Esophagus squamous epithelium (tissue), 5 donors: ENCODE results near the gene RO60. TPM values are rescaled to one million over a fixed set of nuclear protein-coding genes. Genes with fewer than 3 reads are reported as not detected.

Source experiments
- DNase-seq: peaks from one replicate; lab custom pipeline; 2025; lab: John Stamatoyannopoulos, UW
- H3K27ac ChIP-seq, 4 donors: fragments of 200-600 bp; sonication (generic); one replicate each; pipeline ENCODE4 v1.5.1; 2016 to 2019; ENCODE audit warnings: mild to moderate bottlenecking in 1 of 4
- H3K27me3 ChIP-seq, 4 donors: fragments of 200-600 bp; sonication (generic); 1 replicate in 3 of 4; 2 replicates in 1 of 4; pipeline versions ENCODE4 v1.5.1 to v1.6.0; 2017 to 2021; ENCODE audit warnings: antibody characterized with exemption in 1 of 4
- H3K36me3 ChIP-seq, 3 donors: fragments of 200-600 bp; sonication (generic); one replicate each; pipeline ENCODE4 v1.5.1; 2016 to 2019
- H3K4me1 ChIP-seq, 3 donors: fragments of 200-600 bp; sonication (generic); one replicate each; pipeline ENCODE4 v1.5.1; 2017 to 2019
- H3K4me3 ChIP-seq, 4 donors: fragments of 200-600 bp; sonication (generic); 1 replicate in 3 of 4; 2 replicates in 1 of 4; pipeline ENCODE4 v1.5.1; 2016 to 2019; ENCODE audit warnings: mild to moderate bottlenecking in 2 of 4, moderate library complexity in 1 of 4
- H3K9me3 ChIP-seq, 3 donors: fragments of 200-600 bp; sonication (generic); one replicate each; pipeline ENCODE4 v1.5.1; 2016 to 2019
- POLR2A ChIP-seq, 4 donors: fragments of 450-650 bp; IDR thresholded peaks; one replicate each; pipeline ENCODE4 v1.6.1; 2017; ENCODE audit warnings: antibody characterized with exemption in 4 of 4, mild to moderate bottlenecking in 4 of 4, moderate library complexity in 3 of 4
- WGBS, 2 donors: methylation state at CpG; one replicate each; pipeline ENCODE4 v1.1.5; 2018; 5-methylcytosine and 5-hydroxymethylcytosine counted together
- intact Hi-C: fragments of 100-400 bp; cut with DNase I; formaldehyde crosslinking; loops from one replicate; pipeline ENCODE4 v1.15.0; 2022
- total RNA-seq, 4 donors: library from RNA; depleted of rRNA; stranded (reverse); fragments of >200 nt; gene quantifications; one replicate each; pipeline ENCODE4 v1.1.0, GENCODE V29; 2016
- TF ChIP-seq, protein P1 (sequence below), 6 experiments: fragments of 450-650 bp in 4 of 6; fragments of 200-600 bp in 2 of 6; sonication (generic) in 2 of 6; IDR thresholded peaks; one replicate each; pipeline ENCODE4 v1.5.1; 2016 to 2019; ENCODE audit warnings: antibody characterized with exemption in 6 of 6, mild to moderate bottlenecking in 4 of 6, moderate library complexity in 4 of 6
- donor health status: DM: yes; HTN: yes; CAD: no.

RO60 gene
- total RNA-seq, 4 donors from 2014 or later, result 29.2 to 91.0 (median 41.7) TPM

DNA sequence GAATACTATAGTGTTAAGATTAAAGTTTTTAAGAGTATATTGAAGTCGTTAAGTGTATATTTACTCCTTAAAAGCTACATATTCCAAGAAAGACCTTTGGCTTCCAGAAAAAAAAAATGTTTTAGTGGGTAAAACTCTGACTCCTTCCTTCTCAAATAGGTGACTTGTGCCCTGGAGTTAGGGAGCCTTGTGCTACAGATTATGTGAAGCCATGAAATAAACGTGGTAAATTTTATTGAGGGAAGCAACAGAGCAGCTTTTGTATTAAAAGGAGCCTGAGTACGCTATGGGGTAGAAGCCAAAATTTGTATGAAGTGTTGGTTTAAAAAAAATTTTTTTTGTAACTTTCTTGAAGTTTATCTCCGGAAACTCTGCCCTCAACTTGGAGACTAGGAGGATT is 994 bp downstream of the RO60 start:
- no peak for DNase-seq
- intact Hi-C loops, result loop anchor here (10.0 kb wide), 1 partner anchor 64 kb away; the partner anchor contains the start of gene CDC73
- 3 to 5% methylated on average over 4 of the region's 4 CpGs for WGBS, 2 donors

DNA sequence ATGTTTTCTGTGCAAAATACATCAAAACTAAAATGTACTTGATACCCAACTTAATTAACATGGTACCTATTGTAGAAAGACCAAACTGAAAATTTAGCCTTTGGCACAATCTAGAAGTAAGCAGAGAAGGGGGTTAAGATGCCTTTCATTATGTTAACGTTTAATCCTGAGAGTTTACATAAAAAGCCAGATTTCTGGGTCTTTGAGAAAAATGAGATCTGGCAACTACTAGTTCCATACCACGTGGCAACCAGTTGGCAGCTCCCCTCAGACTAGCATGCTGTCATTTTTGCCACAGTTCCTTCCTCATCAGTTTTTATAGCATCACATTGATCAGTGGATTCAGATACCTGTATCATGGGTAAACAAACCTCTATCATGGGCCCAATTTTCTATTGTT is 1.5 kb downstream of the RO60 start:
- intact Hi-C loops, result loop anchor here (10.0 kb wide), 1 partner anchor 64 kb away; the partner anchor contains the start of gene CDC73
- H3K4me1 ChIP-seq, result peaks cover 4 to 50% (median 22%) of the 10 kb centered on the region in 3 donors
- peak overlapping the region in 2 of 4 donors; percentile 97 to 99 for H3K27ac ChIP-seq
- 5 to 9% methylated on average over 2 of the region's 2 CpGs for WGBS, 2 donors
- no peaks in the 10 kb centered on the region for H3K27me3 ChIP-seq
- H3K4me3 ChIP-seq, result peak overlapping the region in 3 of 4 donors; percentile 72 to 91 (median 79)
- no peaks in the 10 kb centered on the region for H3K36me3 ChIP-seq
- no peak for TF ChIP-seq POLR2A (IDR thresholded peaks at IDR 0.05)
- TF ChIP-seq, protein P1, sequence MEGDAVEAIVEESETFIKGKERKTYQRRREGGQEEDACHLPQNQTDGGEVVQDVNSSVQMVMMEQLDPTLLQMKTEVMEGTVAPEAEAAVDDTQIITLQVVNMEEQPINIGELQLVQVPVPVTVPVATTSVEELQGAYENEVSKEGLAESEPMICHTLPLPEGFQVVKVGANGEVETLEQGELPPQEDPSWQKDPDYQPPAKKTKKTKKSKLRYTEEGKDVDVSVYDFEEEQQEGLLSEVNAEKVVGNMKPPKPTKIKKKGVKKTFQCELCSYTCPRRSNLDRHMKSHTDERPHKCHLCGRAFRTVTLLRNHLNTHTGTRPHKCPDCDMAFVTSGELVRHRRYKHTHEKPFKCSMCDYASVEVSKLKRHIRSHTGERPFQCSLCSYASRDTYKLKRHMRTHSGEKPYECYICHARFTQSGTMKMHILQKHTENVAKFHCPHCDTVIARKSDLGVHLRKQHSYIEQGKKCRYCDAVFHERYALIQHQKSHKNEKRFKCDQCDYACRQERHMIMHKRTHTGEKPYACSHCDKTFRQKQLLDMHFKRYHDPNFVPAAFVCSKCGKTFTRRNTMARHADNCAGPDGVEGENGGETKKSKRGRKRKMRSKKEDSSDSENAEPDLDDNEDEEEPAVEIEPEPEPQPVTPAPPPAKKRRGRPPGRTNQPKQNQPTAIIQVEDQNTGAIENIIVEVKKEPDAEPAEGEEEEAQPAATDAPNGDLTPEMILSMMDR (IDR thresholded peaks at IDR 0.05), result no peak
- H3K9me3 ChIP-seq, result no peaks in the 10 kb centered on the region
- DNase-seq, result no peak

More for the DNA sequence above, 994 bp downstream of the RO60 start:
- Histone ChIP-seq H3K4me1 (peaks cover 4 to 50% (median 22%) of the 10 kb centered on the region in 3 donors), H3K27ac (peak overlapping the region; percentile 94 to 99 (median 97)), H3K9me3 (no peaks in the 10 kb centered on the region), H3K36me3 (no peaks in the 10 kb centered on the region), H3K27me3 (no peaks in the 10 kb centered on the region), H3K4me3 (peak overlapping the region; percentile 72 to 91 (median 76))
- TF ChIP-seq POLR2A (IDR thresholded peaks at IDR 0.05), result no peak
- TF ChIP-seq, protein P1 (IDR thresholded peaks at IDR 0.05), result no peak

DNA sequence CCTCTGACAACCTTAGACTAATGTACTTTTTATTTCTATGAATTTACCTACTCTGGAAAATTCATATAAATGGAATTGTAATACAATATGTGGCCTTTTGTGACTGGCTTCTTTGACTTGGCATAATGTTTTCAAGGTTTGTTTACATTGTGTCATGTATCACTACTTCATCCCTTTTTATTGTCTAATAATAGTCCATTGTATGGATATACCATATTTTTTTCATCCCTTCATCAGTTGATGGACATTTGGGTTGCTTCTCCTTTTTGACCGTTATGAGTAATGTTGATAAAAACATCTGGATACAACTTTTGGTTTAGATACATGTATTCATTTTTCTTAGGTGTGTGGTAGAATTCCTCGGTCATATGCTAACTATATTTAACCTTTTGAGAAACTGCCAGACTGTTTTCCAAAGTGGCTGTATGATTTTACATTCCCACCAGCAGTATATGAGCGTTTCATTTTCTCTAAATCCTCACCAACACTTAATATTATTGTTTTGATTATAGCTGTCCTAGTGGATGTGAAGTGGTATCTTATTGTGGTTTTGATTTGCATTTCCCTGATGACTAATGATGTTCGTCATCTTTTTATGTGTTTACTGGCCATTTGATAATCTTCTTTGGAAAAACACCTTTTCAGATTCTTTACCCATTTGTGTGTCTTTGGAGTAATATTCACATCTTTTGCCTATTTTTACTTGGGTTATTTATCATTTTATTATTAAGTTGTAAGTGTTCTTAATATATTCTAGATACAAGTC is 3.5 kb downstream of the RO60 start:
- no peak overlapping the region for H3K4me3 ChIP-seq
- no peaks in the 10 kb centered on the region for H3K9me3 ChIP-seq
- TF ChIP-seq, protein P1 (IDR thresholded peaks at IDR 0.05), result no peak
- no peak for TF ChIP-seq POLR2A (IDR thresholded peaks at IDR 0.05)
- no peaks in the 10 kb centered on the region for H3K36me3 ChIP-seq
- 81 to 84% methylated on average over 4 of the region's 4 CpGs for WGBS, 2 donors
- no peak overlapping the region for H3K27ac ChIP-seq
- H3K4me1 ChIP-seq, result peaks cover 0 to 41% (median 17%) of the 10 kb centered on the region in 3 donors
- intact Hi-C loops, result loop anchor here (10.0 kb wide), 1 partner anchor 62 kb away; the partner anchor contains the start of gene CDC73
- DNase-seq, result no peak
- no peaks in the 10 kb centered on the region for H3K27me3 ChIP-seq

DNA sequence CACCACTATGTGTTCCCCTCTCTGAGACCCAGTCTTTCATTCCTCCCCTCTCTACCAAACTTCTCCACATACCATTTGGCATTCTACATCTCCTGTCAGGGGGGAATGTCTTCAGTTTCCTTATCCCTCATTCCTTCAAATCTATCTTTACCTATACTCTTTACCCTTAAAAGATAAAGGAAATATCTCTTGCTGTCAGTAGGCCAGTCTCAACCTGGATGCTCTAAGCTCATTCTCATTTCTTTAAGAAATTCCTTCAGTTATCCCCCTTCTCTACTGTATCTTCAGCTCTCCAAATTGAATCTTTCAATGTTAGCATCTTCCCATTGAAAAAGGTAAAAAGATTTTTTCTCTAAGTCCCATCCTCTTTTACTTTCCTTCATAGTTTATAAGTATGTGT is 6.5 kb downstream of the RO60 start:
- DNase-seq, result no peak
- intact Hi-C loops, result loop anchor here (10.0 kb wide), 1 partner anchor 59 kb away; the partner anchor contains the start of gene CDC73
- peaks cover 0 to 12% (median 0%) of the 10 kb centered on the region in 3 donors for H3K36me3 ChIP-seq
- no peak overlapping the region for H3K27ac ChIP-seq
- H3K27me3 ChIP-seq, result no peaks in the 10 kb centered on the region
- no peak overlapping the region for H3K4me3 ChIP-seq
- no peak for TF ChIP-seq POLR2A (IDR thresholded peaks at IDR 0.05)
- TF ChIP-seq, protein P1 (IDR thresholded peaks at IDR 0.05), result no peak
- no peaks in the 10 kb centered on the region for H3K9me3 ChIP-seq
- H3K4me1 ChIP-seq, result peaks cover 0 to 32% (median 5%) of the 10 kb centered on the region in 3 donors

DNA sequence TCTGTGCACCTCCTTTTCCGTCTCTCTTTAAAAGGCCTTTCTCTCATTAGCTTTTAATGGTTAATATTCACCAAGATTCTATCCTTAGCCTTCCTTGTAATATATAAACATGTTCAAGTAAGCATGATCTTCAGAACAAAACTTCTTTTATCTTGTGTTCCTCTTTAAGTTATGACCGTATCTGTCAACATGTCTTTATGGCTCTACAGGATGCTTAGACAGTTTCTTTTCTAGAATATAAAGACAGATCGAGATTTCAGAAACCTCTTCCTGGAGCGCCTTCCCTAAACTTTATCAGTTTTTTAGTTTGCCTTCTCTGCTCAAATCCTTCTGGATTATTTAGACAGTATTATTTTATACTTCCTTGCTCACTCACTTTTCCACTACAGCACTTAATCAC is 7.2 kb downstream of the RO60 start:
- TF ChIP-seq POLR2A (IDR thresholded peaks at IDR 0.05), result no peak
- TF ChIP-seq, protein P1 (IDR thresholded peaks at IDR 0.05), result no peak
- Histone ChIP-seq H3K27me3 (no peaks in the 10 kb centered on the region), H3K9me3 (no peaks in the 10 kb centered on the region), H3K4me1 (peaks cover 0 to 30% (median 0%) of the 10 kb centered on the region in 3 donors), H3K4me3 (no peak overlapping the region), H3K27ac (no peak overlapping the region), H3K36me3 (peaks cover 0 to 12% (median 0%) of the 10 kb centered on the region in 3 donors)
- intact Hi-C loops, result loop anchor here (10.0 kb wide), 1 partner anchor 58 kb away; the partner anchor contains the start of gene CDC73
- no peak for DNase-seq
- 74 to 82% methylated on average over 4 of the region's 4 CpGs for WGBS, 2 donors
